GM19324 (cell line): ENCODE results near the gene GRIK4.

Experiments used
- ATAC-seq: cut with Tn5 transposase; IDR thresholded peaks from one replicate; pipeline ENCODE4 v1.9.1; 2021; ENCODE audit warnings: mild to moderate bottlenecking, moderate library complexity; ENCODE audit not compliant: unreplicated experiment, low FRiP score

GRIK4 gene

DNA sequence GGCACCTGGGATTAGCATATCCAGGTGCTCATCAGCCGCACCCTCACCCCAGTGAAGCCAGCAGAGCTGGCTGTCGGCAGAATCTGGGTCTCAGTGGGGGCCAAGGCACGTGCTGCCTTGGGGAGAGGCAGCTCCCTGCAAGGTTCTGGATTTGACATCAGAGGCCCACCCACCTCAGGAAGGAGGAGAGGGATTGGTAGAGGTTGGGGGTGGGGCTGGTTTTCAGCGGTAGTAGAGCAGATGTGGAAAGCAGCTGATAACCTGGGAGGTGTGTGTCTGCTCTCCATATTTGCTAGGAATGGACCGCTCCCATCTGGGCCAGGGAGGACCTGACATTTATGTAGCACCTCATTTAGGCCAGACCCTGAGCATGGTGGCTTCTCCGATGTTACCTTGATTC, 147.5 kb downstream of the GRIK4 start:
- no peak for ATAC-seq

DNA sequence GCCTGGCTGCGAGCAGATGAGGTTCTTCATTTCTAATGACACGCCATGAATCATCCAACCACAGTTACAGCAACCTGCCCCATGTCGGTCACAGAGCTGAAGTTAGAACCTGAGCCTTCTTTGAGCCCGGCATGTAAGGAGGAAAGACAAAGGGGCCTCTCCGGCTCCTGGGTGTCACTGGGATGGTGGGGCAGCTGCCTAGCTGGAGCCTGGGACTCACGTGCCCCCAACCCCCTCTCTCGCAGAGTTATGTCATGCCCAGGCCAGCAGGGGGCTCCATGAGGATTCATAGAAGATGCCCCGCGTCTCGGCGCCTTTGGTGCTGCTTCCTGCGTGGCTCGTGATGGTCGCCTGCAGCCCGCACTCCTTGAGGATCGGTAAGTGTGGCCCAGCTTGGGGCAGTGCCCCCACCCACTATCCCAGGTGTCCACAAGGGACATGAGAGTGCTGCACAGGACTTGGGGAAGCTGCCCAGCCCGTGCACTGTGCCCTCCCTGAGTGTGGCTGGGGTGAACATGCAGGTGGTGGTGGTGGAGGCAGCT, 148.5 kb downstream of the GRIK4 start:
- no peak for ATAC-seq

- ATAC-seq, result no peak
Observed at GRCh38 chr11:120662071-120662676, 150.6 kb downstream of the GRIK4 start.

GRCh38 chr11:120663142-120663541, 151.6 kb downstream of the GRIK4 start:
- no peak for ATAC-seq

- no peak for ATAC-seq
Observed at GRCh38 chr11:120666121-120666639, 154.6 kb downstream of the GRIK4 start.

GRCh38 chr11:120667281-120667680, 155.7 kb downstream of the GRIK4 start:
- no peak for ATAC-seq

- ATAC-seq, result no peak
Observed at GRCh38 chr11:120667934-120668333, 156.4 kb downstream of the GRIK4 start.

GRCh38 chr11:120668537-120668936, 157.0 kb downstream of the GRIK4 start:
- ATAC-seq, result no peak

- ATAC-seq, result no peak
Observed at GRCh38 chr11:120674542-120674941, 163.0 kb downstream of the GRIK4 start.

GRCh38 chr11:120675171-120675570, 163.6 kb downstream of the GRIK4 start:
- ATAC-seq, result no peak

DNA sequence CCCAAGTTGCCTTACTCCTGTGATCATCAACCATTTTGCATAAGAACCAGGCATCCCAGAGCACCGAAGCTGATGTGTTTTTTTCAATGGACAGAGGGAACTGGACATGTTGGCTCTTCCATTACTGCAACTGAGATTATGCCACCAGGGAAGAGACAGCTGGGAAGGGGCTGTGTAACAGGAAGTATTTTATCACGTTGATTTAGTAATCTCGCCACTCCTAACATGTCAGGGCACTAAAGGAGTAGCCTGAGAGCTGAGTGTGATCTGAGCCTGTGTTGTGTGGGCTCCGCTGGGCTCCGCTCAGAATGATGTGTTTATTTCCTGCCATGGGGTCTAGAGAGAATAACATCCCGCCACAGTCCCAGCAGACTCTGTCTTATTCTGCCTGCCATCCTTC, 165.4 kb downstream of the GRIK4 start:
- no peak for ATAC-seq

DNA sequence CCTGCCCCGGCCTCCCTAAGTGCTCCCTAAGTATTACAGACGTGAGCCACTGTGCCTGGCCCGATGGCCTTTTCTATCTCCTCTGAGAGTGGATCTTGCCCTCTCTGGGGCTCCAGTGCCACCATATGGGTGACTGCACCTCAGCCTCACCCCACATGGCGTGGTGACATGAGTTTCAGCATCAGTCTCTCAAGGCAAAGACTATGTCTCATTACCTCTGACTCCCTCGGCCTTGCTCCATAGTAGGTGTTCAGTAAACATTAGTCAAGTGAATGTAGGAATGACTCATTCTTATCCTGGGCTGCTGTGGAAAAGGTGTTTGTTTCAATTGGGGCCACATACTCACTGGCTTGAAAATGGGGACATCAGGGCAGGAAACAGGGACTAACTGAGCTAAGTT, 168.8 kb downstream of the GRIK4 start:
- ATAC-seq, result no peak

- no peak for ATAC-seq
Observed at GRCh38 chr11:120681434-120682331, 170.1 kb downstream of the GRIK4 start.

- no peak for ATAC-seq
Observed at GRCh38 chr11:120682332-120682649, 170.7 kb downstream of the GRIK4 start.

DNA sequence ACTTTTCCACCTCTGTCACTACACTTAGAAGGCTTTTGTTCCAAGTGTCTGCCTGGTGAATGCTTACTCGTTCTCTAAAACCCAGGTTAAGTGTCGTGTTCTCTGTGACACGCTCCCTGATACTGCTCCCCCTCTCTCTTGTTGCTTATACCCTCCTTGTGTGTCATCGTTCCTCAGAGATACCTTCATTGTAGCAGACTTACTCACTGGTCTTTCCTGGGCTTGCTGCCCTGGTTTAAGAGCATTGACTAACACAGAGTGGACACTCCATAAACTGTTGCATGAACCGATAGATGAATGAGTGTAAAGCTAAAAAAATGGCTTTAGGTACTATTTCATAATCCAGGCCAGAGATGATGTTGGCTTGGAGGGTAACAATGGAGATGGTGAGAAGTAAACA, 171.3 kb downstream of the GRIK4 start:
- ATAC-seq, result no peak

DNA sequence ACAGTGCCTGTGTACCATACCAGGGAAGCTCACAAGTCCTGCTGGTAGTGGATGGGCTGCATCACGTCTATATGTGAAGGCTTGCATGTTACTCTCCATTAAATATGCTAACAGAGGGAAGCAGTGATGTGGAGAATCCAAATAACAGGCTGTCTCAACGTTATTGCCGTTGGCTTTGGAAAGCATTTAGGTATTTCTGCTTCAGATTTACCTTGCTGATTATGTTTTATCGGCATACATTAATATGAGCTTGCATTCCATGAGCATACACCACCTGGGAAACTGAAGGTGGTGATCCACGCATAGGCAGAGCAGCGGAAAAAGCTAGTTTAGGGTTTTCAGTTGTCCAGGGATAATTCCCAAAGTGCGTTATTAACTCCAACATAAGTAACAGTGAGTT, 175.0 kb downstream of the GRIK4 start:
- ATAC-seq, result no peak

GRCh38 chr11:120688163-120688562, 176.6 kb downstream of the GRIK4 start:
- no peak for ATAC-seq

DNA sequence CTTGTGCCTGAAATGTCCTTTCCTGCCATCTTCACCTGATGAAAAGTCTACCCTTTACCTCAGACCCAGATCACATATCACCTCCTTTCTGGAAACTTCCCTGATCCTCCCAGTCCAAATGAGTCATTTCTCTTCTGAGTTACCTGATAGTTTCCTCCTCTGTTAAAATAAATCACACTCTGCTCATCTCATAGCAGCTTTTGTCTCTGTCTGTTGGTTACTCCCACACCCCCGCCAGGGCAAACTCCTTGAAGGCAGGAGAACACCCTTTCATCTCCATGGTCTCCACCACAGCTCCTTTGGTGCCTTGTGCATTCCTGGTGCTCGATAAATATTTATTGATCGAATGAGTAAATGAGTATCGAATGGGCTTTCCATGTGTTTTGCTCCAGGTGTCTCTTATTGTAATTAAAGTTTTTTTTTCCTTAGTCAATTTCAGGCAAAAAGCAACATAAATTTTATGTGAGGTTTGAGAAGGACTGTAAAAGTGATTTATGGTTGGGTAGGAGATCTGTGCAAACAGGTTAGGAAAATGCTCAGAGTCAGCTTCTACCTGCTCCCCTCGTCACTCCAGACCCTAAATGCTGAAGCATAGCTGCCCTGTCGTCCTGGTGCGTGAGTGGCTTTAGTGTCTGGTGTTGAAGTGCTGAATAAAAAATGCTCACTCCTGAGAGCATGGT, 178.2 kb downstream of the GRIK4 start:
- no peak for ATAC-seq

DNA sequence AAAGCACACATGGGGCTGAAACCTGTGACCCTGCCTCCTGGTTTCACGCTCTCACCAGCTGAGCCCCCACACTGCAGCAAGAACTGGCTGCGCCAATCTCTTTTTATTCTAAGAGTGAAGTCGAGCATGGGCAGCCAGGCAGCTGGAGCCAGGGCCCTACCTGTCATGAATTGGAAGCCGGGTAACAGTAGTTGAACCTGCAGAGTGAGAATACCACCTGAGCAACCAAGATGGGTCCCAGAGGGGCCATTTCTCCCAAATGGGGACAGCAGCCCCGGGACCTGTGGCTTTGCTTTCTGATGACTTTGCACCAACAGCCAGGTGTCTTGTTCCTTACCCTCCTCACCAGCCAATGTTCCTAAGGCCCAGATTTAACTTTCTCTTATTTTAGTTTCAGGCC, 178.9 kb downstream of the GRIK4 start:
- no peak for ATAC-seq

DNA sequence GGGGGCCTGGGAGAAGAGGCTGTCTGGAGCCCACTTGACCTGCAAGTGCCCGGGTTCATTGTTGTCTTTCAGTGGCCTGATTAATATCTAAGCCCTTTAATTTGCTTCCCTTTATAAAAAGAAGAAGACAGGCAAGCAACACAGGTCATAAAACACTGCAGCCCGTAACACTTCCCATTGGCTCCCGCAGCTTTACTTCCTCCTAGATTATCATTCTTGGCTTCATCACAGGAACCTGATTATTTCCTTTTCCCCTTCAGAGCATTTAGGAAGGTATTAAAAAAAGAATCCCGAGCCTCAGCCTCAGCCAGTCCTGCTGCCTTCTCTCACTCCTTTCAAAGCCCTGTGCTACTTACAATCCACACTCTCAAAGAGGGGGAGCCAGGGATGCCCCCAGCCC, 183.2 kb downstream of the GRIK4 start:
- no peak for ATAC-seq

DNA sequence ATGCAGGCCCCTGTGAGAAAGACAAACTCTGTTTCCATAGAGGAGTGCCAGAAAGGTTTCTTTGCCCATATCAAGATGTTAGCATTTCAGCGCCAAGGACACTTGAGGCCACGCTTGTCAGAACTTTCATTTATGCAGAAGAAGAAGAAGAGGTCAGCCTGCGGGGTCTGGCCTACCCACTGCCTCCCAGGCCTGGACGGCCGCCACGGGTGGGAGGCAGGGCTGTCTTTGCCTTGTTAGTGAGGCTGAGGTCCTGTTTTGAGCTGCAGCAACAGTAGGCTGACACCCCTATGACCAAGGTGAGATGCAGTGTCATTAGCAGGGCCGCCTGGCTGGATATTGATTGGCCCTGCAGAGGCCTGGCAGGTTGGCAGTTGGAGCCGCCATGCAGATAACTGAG, 183.9 kb downstream of the GRIK4 start:
- ATAC-seq, result no peak
